Forelimb muscle (tissue), 1 donor: ENCODE measurements around the gene KLC1. TPM values are rescaled to one million over a fixed set of nuclear protein-coding genes. Genes with fewer than 3 reads are reported as not detected.

ENCODE experiments used
- DNase-seq: peaks from one replicate; pipeline ENCODE4 v3.0.0-alpha.2; 2013; ENCODE audit warnings: low read depth
- polyA plus RNA-seq: library from polyadenylated mRNA; unstranded; fragments of 120-200 nt; gene quantifications from one replicate; pipeline ENCODE4 v1.2.1, GENCODE V29; 2013; ENCODE audit not compliant: insufficient read length

The KLC1 gene
- polyA plus RNA-seq, 1 donor, result 104 TPM

- DNase-seq, result no peak
Measured at GRCh38 chr14:103735439-103735814, 106.4 kb downstream of the KLC1 start.

GRCh38 chr14:103735815-103736545, 107.0 kb downstream of the KLC1 start:
- DNase-seq, result no peak

- no peak for DNase-seq
Measured at GRCh38 chr14:103736546-103737431, 107.8 kb downstream of the KLC1 start.

- no peak for DNase-seq
Measured at GRCh38 chr14:103737432-103738045, 108.5 kb downstream of the KLC1 start.

- DNase-seq, result no peak
Measured at GRCh38 chr14:103738166-103738565, 109.2 kb downstream of the KLC1 start.

GRCh38 chr14:103738701-103739451, 109.9 kb downstream of the KLC1 start:
- no peak for DNase-seq

GRCh38 chr14:103739466-103739792, 110.4 kb downstream of the KLC1 start:
- no peak for DNase-seq

- DNase-seq, result no peak
Measured at GRCh38 chr14:103739793-103740501, 110.9 kb downstream of the KLC1 start.

GRCh38 chr14:103740991-103741689, 112.1 kb downstream of the KLC1 start:
- DNase-seq, result no peak

GRCh38 chr14:103741876-103742275, 112.9 kb downstream of the KLC1 start:
- no peak for DNase-seq

- no peak for DNase-seq
Measured at GRCh38 chr14:103742499-103743255, 113.7 kb downstream of the KLC1 start.

- DNase-seq, result no peak
Measured at GRCh38 chr14:103743691-103744090, 114.7 kb downstream of the KLC1 start.

GRCh38 chr14:103744621-103745395, 115.8 kb downstream of the KLC1 start:
- DNase-seq, result no peak

GRCh38 chr14:103745424-103745823, 116.4 kb downstream of the KLC1 start:
- no peak for DNase-seq

GRCh38 chr14:103746701-103747100, 117.7 kb downstream of the KLC1 start:
- DNase-seq, result no peak

- DNase-seq, result no peak
Measured at GRCh38 chr14:103748534-103748857, 119.5 kb downstream of the KLC1 start.

GRCh38 chr14:103749452-103749851, 120.4 kb downstream of the KLC1 start:
- no peak for DNase-seq

- no peak for DNase-seq
Measured at GRCh38 chr14:103749860-103750259, 120.8 kb downstream of the KLC1 start.
